MG63 (cell line): ENCODE data around the gene SLC40A1. TPM values are rescaled to one million over a fixed set of nuclear protein-coding genes. Genes with fewer than 3 reads are reported as not detected.

Source experiments
- DNase-seq: peaks from one replicate; pipeline ENCODE4 v3.0.0-alpha.2; 2020
- H3K27me3 ChIP-seq: fragments of 250-450 bp; sonication (Bioruptor Pico); 2 replicates; pipeline ENCODE4 v1.5.1; 2020; ENCODE audit warnings: mild to moderate bottlenecking, moderate library complexity
- H3K36me3 ChIP-seq: fragments of 250-450 bp; sonication (Bioruptor Pico); 2 replicates; pipeline ENCODE4 v1.5.1; 2020; ENCODE audit warnings: mild to moderate bottlenecking, moderate library complexity
- H3K4me3 ChIP-seq: fragments of 250-450 bp; sonication (Bioruptor Pico); 2 replicates; pipeline ENCODE4 v1.5.1; 2020; ENCODE audit warnings: mild to moderate bottlenecking, moderate library complexity
- H3K9me3 ChIP-seq: fragments of 250-450 bp; sonication (Bioruptor Pico); 2 replicates; pipeline ENCODE4 v1.5.1; 2020; ENCODE audit warnings: mild to moderate bottlenecking, moderate library complexity
- total RNA-seq: library from RNA; depleted of rRNA; stranded (reverse); fragments of >200 nt; shearing (Covaris generic); gene quantifications from 2 replicates; pipeline ENCODE4 v1.2.3, GENCODE V29; 2014; ENCODE audit warnings: low replicate concordance

SLC40A1 gene
- total RNA-seq, 1 experiment from 2014 or later = 0.13 TPM

- H3K36me3 ChIP-seq = no peaks in the 10 kb centered on the region
- H3K9me3 ChIP-seq = no peaks in the 10 kb centered on the region
- no peak overlapping the region for H3K4me3 ChIP-seq
- DNase-seq = no peak
- no peaks in the 10 kb centered on the region for H3K27me3 ChIP-seq
These were observed 45.4 kb downstream of the SLC40A1 start for GRCh38 chr2:189534854-189535832.

- H3K9me3 ChIP-seq = no peaks in the 10 kb centered on the region
- DNase-seq = no peak
- H3K4me3 ChIP-seq = no peak overlapping the region
- H3K27me3 ChIP-seq = no peaks in the 10 kb centered on the region
- no peaks in the 10 kb centered on the region for H3K36me3 ChIP-seq
These were observed 47.1 kb downstream of the SLC40A1 start for GRCh38 chr2:189533288-189534035.

- H3K27me3 ChIP-seq = no peaks in the 10 kb centered on the region
- no peaks in the 10 kb centered on the region for H3K9me3 ChIP-seq
- no peak overlapping the region for H3K4me3 ChIP-seq
- no peaks in the 10 kb centered on the region for H3K36me3 ChIP-seq
- no peak for DNase-seq
These were observed 49.5 kb downstream of the SLC40A1 start for GRCh38 chr2:189530965-189531637.

GRCh38 chr2:189528617-189529016 lies 52.0 kb downstream of the SLC40A1 start:
- Histone ChIP-seq H3K36me3 (no peaks in the 10 kb centered on the region), H3K4me3 (no peak overlapping the region), H3K9me3 (no peaks in the 10 kb centered on the region), H3K27me3 (no peaks in the 10 kb centered on the region)
- DNase-seq = no peak

- DNase-seq = no peak
- H3K27me3 ChIP-seq = no peaks in the 10 kb centered on the region
- no peaks in the 10 kb centered on the region for H3K36me3 ChIP-seq
- H3K4me3 ChIP-seq = no peak overlapping the region
- H3K9me3 ChIP-seq = no peaks in the 10 kb centered on the region
These were observed 52.6 kb downstream of the SLC40A1 start for GRCh38 chr2:189527812-189528592.

- Histone ChIP-seq H3K27me3 (no peaks in the 10 kb centered on the region), H3K36me3 (no peaks in the 10 kb centered on the region), H3K9me3 (no peaks in the 10 kb centered on the region), H3K4me3 (no peak overlapping the region)
- DNase-seq = no peak
These were observed 53.4 kb downstream of the SLC40A1 start for GRCh38 chr2:189527041-189527750.

GRCh38 chr2:189526241-189526640 lies 54.3 kb downstream of the SLC40A1 start:
- DNase-seq = no peak
- no peaks in the 10 kb centered on the region for H3K27me3 ChIP-seq
- no peak overlapping the region for H3K4me3 ChIP-seq
- H3K36me3 ChIP-seq = no peaks in the 10 kb centered on the region
- no peaks in the 10 kb centered on the region for H3K9me3 ChIP-seq

GRCh38 chr2:189524746-189525145 lies 55.8 kb downstream of the SLC40A1 start:
- DNase-seq = no peak
- Histone ChIP-seq H3K27me3 (no peaks in the 10 kb centered on the region), H3K4me3 (no peak overlapping the region), H3K36me3 (no peaks in the 10 kb centered on the region), H3K9me3 (no peaks in the 10 kb centered on the region)

GRCh38 chr2:189522435-189523151 lies 58.0 kb downstream of the SLC40A1 start:
- no peaks in the 10 kb centered on the region for H3K9me3 ChIP-seq
- DNase-seq = no peak
- H3K4me3 ChIP-seq = no peak overlapping the region
- no peaks in the 10 kb centered on the region for H3K36me3 ChIP-seq
- H3K27me3 ChIP-seq = no peaks in the 10 kb centered on the region

GRCh38 chr2:189521699-189522434 lies 58.7 kb downstream of the SLC40A1 start:
- no peak for DNase-seq
- Histone ChIP-seq H3K27me3 (no peaks in the 10 kb centered on the region), H3K9me3 (no peaks in the 10 kb centered on the region), H3K36me3 (no peaks in the 10 kb centered on the region), H3K4me3 (no peak overlapping the region)

GRCh38 chr2:189519631-189520387 lies 60.8 kb downstream of the SLC40A1 start:
- H3K36me3 ChIP-seq = no peaks in the 10 kb centered on the region
- H3K27me3 ChIP-seq = no peaks in the 10 kb centered on the region
- no peaks in the 10 kb centered on the region for H3K9me3 ChIP-seq
- no peak for DNase-seq
- H3K4me3 ChIP-seq = no peak overlapping the region

GRCh38 chr2:189517847-189518535 lies 62.6 kb downstream of the SLC40A1 start:
- no peak overlapping the region for H3K4me3 ChIP-seq
- DNase-seq = no peak
- no peaks in the 10 kb centered on the region for H3K9me3 ChIP-seq
- no peaks in the 10 kb centered on the region for H3K27me3 ChIP-seq
- no peaks in the 10 kb centered on the region for H3K36me3 ChIP-seq

GRCh38 chr2:189516546-189516945 lies 64.0 kb downstream of the SLC40A1 start:
- Histone ChIP-seq H3K9me3 (no peaks in the 10 kb centered on the region), H3K36me3 (no peaks in the 10 kb centered on the region), H3K27me3 (no peaks in the 10 kb centered on the region), H3K4me3 (no peak overlapping the region)
- no peak for DNase-seq

GRCh38 chr2:189515264-189515663 lies 65.3 kb downstream of the SLC40A1 start:
- Histone ChIP-seq H3K27me3 (no peaks in the 10 kb centered on the region), H3K9me3 (no peaks in the 10 kb centered on the region), H3K36me3 (no peaks in the 10 kb centered on the region), H3K4me3 (no peak overlapping the region)
- DNase-seq = no peak
